NAMALWA (cell line): ENCODE results near the gene B4GAT1.

Experiments
- DNase-seq: peaks from one replicate; pipeline ENCODE4 v3.0.0-alpha.2; 2015; ENCODE audit warnings: low spot score

B4GAT1 gene

DNA sequence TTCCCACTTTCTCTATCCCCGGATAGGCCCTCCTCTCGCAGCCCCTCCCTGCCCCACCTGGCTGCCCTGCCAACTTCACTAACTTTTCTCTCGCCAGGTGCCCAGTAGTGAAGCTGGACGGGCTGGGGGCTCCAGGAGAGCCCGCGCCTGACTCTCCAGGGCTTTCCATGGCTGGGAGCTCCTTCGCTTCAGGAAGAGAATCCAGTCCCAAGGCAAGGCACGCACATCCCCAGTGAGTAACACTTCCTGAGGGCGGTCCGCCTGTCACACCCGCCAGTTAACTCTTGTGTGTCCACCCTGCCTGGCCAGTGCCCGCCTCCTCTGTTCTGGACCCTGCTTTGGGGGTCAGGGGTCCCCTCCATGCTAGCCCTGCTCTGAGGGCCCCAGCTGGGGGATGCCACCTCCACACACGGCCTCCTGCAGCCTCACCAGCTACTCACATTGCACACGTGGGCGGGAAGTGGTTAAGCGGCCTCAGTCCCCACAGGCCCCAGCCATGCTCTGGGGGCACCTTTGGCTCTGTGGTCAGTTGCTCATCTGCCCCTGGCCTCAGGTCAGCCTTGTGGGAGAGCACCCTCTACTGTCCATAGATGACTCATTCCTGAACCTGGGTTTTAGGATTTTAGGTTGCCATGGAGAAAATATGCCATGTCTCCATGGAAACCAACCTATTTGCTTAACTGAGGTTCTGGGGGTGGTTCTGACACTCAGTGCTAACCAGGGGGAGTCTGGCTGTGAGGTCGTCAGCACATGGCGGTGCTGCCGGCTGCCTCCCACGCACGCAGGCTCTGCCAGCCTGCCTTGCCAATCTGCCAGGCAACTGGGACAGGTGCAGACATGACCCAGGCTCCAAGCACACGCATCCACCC, 11.0 kb downstream of the B4GAT1 start, which contains the start of gene RIN1:
Gene RIN1, minus strand, starts transcription at position 201 of the 869 bp plus-strand sequence. Its CDS starts 32 bp downstream, at position 169.
- DNase-seq, result peak; percentile 44

DNA sequence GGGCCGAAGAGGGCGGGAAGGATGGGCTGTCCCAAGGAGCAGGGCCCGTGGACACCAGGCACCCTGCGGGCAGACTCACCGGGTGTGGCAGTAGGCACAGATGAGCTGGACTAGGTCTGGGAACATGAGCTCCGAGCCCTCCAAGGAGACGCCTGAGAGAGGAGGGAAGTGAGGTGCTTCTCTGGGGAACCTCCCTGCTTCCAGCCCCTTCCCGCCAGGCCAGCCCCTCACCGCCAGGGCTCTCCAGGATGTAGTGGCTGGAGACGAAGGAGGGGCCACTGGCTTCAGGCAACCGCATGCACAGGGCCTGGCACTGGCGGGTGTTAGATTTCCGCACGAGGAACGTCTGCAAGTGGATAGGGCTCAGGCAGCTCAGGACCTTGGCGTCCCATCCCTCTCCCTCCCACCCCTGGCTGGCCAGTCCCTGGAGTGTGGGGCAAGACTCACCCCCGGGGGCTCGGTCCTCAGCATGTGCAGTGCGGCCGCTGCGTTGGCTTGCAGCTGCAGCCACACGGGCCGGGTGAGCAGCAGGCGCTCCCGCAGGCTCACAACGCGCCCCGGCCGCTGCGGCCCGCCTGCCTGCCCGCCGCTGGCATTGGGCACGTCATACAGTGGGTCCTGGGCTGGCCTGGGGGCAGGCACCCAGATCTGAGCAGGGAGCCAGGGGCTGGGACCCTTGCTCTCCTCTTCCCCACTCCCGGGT, 11.7 kb downstream of the B4GAT1 start:
- DNase-seq, result no peak

DNA sequence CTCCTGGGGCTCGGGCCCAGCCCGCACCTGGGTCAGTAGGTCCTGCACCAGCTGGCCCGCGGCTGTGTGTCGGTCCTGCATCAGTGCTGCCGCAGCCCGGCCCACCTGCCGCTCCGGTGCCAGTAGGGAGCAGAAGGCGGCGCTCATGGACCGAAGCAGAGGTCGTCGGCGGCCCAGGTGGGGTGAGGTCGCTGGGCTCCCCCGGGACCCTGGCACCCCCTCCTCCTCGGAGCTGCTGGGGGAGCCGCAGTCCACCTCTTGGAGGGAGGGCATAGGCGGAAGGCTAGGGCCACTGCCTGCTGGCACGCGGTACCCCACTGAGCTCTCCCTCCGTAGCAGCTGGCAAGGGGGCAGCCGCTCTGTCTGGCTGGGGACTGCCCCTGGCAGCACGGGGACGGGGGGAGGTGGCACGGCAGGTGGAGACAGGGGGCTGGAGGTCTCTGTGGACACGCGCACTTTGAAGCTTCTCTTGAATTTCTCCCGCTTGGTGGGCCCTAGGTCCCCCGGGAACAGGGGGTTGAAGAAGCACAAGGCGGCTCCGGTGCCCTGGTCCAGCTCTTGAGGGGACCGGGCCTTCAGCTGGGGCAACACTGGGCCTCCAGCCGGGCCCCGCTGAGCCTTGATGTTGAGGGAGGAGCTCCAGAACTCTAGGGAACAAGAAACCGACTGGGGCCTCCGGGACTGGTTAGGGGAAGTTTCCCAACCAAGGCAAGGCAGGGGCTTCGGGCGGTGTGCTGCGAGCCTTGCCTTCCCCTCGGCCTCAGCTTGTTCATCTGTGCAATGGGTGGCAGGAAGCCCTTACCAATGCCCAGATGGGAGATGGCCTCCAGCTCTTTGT, 12.6 kb downstream of the B4GAT1 start:
- DNase-seq, result no peak

DNA sequence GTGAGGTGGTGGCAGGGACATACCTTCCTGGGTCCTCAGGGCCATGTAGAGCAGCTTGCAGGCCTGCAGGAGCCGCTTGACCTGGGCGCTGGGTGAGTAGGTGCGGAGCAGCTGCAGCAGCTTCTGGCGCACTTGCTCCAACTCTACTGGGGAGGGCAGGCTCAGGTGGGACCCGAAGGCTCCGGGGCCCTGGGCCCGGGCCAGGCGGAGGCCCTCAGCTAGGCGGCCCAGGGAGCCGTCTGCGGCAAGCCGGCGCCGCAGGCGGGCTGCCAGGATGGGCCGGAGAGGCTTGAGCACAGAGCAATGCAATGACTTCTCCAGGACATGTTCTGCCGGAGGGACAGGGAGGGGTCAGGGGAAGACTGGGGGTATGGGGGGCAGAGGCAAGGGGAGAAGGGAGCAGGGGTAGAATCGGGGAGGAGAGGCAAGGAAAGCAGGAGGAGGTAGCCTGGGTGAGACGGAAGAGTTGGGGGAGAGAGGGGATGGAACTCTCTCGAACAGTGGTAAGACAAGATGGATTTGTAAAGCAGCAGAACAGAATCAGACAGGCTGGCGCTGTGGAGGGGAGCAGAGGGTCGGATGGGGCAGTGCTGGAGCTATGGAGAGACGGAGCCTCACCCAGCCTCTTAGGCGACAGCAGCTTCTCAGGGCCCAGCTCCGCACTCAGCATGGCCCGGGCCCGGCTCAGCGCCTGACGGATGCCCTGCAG, 13.4 kb downstream of the B4GAT1 start:
- no peak for DNase-seq

DNA sequence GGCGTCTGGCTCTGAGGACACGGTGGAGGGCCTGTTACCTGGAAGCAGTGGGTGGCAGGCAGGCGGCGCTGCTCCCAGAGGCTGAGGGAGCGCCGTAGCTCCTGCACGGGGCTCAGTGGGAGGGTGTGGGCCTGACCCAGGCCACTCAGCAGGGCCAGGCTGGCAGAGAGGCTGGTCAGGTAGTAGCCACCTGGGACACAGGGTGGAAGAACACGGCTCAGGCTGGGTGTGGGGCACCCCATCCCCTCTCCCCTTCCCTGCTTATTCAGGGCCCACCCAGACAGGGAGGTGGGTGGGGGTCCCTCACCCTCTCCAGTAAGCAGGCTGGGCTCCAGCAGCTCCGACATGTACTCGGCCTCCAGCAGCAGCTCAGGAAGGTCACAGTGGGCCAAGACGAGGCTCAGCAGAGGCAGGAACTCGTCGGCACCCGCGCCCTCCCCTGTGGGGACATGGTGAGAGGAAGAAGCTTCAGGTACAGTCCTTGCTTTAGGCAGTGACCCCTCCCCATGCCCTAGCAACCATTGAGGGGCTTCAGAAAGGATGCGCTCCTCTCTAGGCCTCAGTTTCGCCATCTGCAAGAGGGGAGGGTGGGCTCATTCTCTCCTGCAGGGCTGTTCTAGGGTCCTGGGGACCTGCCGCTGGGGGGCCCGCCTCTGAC, 14.1 kb downstream of the B4GAT1 start:
- DNase-seq, result no peak

DNA sequence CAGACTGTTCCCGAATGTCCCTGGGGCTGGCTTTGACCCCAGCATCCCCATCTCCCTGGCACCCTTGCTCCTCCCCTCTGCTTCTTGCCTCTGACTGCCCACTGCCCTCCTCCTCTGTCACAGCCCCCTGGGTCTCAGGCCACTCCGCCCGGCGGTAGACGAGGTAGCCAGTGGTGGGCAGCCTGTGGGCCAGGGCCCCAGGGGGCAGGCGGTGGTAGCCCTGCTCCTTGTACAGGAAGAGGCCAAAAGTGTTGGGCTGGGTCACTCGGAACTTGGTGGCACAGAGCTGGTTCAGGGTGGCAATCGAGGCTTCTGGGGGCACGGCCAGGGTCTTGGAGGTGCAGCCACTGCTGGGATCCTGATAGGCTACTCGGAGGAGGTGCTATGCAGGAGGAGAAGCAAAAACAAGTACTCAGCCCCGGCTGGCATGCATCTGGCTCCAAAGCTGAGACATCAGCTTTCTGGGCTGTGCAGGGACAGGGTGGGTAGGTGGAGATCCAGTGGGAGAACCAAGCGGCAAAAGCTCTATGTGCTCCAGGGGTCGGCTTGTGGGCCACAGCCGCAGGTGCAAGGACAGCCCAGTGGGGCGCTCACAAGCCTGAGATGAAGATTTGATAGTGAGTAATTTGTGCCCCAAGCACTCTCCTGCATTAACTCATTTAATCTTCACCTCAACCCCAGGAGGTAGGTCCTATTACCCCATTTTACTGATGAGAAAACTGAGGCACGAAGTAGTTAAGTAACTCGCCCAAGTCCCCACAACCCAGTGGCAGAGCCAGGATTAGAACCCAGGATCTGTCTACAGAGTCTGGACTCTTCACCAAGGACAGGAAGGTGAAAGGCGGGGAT, 14.8 kb downstream of the B4GAT1 start:
- no peak for DNase-seq

GRCh38 chr11:66331542-66332370, 15.7 kb downstream of the B4GAT1 start:
- no peak for DNase-seq

DNA sequence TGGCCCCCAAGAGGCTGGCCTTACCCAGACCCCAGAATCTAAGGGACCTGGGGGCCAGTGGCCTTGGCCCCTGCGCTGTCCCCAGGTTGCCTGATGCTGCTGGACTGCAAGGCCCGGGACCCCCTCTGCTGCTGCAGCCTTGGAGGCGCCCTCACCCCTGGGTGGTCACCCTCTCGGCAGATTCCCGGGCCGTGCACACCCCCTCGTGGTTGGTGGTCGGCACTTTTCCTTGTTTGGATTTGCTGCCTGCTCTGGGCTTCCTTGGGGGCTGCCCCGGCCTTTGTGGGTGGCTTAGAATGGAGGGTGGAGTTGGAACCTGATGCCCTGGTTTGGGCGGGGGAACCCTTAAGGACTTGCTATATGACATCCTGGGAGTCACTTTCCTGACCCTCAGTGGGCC, 16.5 kb downstream of the B4GAT1 start:
- DNase-seq, result no peak

- DNase-seq, result no peak
Measured at GRCh38 chr11:66329165-66329673, 18.2 kb downstream of the B4GAT1 start.

- peak; percentile 89 for DNase-seq
Measured at GRCh38 chr11:66328302-66329144, 18.9 kb downstream of the B4GAT1 start.

- DNase-seq, result no peak
Measured at GRCh38 chr11:66328031-66328301, 19.5 kb downstream of the B4GAT1 start.

GRCh38 chr11:66327171-66328030, 20.0 kb downstream of the B4GAT1 start:
- no peak for DNase-seq

DNA sequence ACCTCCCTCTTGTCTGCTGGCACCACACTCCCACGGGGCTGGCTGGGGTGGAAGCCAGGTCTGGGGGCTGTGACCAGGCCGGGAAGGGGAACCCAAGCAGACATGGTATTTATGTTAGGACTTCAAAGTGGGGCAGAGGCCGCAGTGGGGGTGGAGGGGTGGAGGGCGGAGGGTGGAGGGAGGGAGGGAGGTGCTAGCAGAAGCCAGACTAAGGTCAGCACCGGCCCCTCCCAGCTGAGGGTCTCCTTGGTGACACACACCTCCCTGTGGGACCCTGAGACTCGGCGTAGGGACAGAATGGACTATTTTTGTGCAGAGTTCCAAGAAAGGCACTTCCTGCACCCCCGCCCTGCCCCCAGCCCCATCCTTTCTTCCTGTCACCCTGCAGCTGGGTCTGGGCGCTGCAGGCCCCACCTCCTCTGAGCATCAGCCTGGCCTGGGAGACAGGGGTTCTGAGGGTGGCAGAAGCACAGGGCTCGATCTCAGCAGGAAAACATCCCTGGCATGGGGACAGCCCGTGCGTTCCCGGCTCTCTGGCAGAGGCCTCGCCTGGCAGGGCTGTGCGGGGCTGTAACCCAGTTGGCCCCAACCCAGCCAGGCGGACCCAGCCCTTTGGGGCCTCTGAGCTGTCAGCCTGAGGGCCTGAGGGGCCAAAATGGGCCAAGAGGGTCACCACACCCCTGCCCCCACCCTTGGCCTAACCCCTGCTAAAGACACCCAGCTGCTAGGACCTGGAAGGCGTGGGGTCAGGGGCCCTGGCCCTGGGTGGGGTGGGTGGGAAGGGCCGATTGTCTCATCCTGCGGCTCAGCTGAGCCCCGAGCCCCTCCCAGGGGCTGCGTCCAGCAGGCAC, 20.9 kb downstream of the B4GAT1 start:
- no peak for DNase-seq

- DNase-seq, result peak; percentile 79
Measured at GRCh38 chr11:66325263-66325671, 22.2 kb downstream of the B4GAT1 start.

DNA sequence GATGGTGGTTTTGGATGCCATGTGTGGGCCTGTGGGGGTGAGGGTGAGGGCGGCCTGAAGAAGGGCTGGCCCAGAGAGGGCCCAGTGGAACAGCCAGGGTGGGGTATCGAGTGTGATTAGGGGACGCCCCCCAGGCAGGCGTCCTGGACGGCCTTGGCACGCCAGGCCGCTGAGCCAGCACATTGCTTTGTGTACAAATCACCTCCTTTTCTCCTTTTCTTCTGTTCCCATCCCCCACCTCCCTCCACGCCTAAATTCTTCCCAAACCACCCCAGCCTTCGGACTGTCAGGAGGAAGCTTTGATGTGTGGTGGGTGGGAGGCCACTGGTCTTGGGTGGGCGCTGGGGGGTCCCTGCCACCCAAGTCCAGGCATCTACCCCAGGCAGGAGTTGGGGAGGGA, 22.8 kb downstream of the B4GAT1 start:
- no peak for DNase-seq

GRCh38 chr11:66323684-66324083, 23.7 kb downstream of the B4GAT1 start:
- no peak for DNase-seq
